Rectal smooth muscle tissue (tissue), 1 donor: Measurements from ENCODE around the gene OSBPL7.

Experiments
- H3K27ac ChIP-seq: one replicate; pipeline ENCODE4 v1.7.0; 2013; ENCODE audit warnings: low read depth, low read length, inconsistent platforms
- H3K27me3 ChIP-seq: one replicate; pipeline ENCODE4 v1.7.0; 2013; ENCODE audit warnings: low read length; ENCODE audit not compliant: control insufficient read depth, insufficient read depth
- H3K36me3 ChIP-seq: one replicate; pipeline ENCODE4 v1.7.0; 2013; ENCODE audit warnings: low read length; ENCODE audit not compliant: control insufficient read depth, insufficient read depth
- H3K4me1 ChIP-seq: one replicate; pipeline ENCODE4 v1.7.0; 2013; ENCODE audit warnings: low read length; ENCODE audit not compliant: control insufficient read depth, insufficient read depth
- H3K4me3 ChIP-seq: one replicate; pipeline ENCODE4 v1.7.0; 2013; ENCODE audit warnings: low read length
- H3K9ac ChIP-seq: one replicate; pipeline ENCODE4 v1.7.0; 2013; ENCODE audit warnings: low read length

The OSBPL7 gene

GRCh38 chr17:47806026-47806912 lies 15.3 kb downstream of the OSBPL7 start:
- Histone ChIP-seq H3K27ac (no peak overlapping the region), H3K36me3 (peaks cover 20% of the 10 kb centered on the region), H3K27me3 (no peaks in the 10 kb centered on the region), H3K4me1 (no peaks in the 10 kb centered on the region), H3K9ac (no peak overlapping the region), H3K4me3 (no peak overlapping the region)

GRCh38 chr17:47804461-47804860 lies 17.1 kb downstream of the OSBPL7 start:
- H3K27ac ChIP-seq: no peak overlapping the region
- peaks cover 18% of the 10 kb centered on the region for H3K36me3 ChIP-seq
- no peak overlapping the region for H3K9ac ChIP-seq
- no peaks in the 10 kb centered on the region for H3K4me1 ChIP-seq
- H3K4me3 ChIP-seq: no peak overlapping the region
- H3K27me3 ChIP-seq: no peaks in the 10 kb centered on the region

GRCh38 chr17:47803751-47804150 lies 17.8 kb downstream of the OSBPL7 start:
- Histone ChIP-seq H3K27ac (no peak overlapping the region), H3K9ac (no peak overlapping the region), H3K4me1 (no peaks in the 10 kb centered on the region), H3K27me3 (no peaks in the 10 kb centered on the region), H3K36me3 (peaks cover 12% of the 10 kb centered on the region), H3K4me3 (no peak overlapping the region)

- Histone ChIP-seq H3K4me3 (no peak overlapping the region), H3K27ac (no peak overlapping the region), H3K4me1 (no peaks in the 10 kb centered on the region), H3K27me3 (no peaks in the 10 kb centered on the region), H3K9ac (no peak overlapping the region), H3K36me3 (peaks cover 7% of the 10 kb centered on the region)
Measured at GRCh38 chr17:47803201-47803600, 18.4 kb downstream of the OSBPL7 start.

GRCh38 chr17:47802341-47803022 lies 19.1 kb downstream of the OSBPL7 start:
- no peak overlapping the region for H3K27ac ChIP-seq
- H3K9ac ChIP-seq: no peak overlapping the region
- no peaks in the 10 kb centered on the region for H3K27me3 ChIP-seq
- no peak overlapping the region for H3K4me3 ChIP-seq
- peaks cover 2% of the 10 kb centered on the region for H3K36me3 ChIP-seq
- no peaks in the 10 kb centered on the region for H3K4me1 ChIP-seq

GRCh38 chr17:47801906-47802305 lies 19.7 kb downstream of the OSBPL7 start:
- Histone ChIP-seq H3K4me1 (no peaks in the 10 kb centered on the region), H3K9ac (no peak overlapping the region), H3K36me3 (no peaks in the 10 kb centered on the region), H3K4me3 (no peak overlapping the region), H3K27me3 (no peaks in the 10 kb centered on the region), H3K27ac (no peak overlapping the region)

- Histone ChIP-seq H3K27me3 (no peaks in the 10 kb centered on the region), H3K36me3 (no peaks in the 10 kb centered on the region), H3K9ac (no peak overlapping the region)
Measured at GRCh38 chr17:47801176-47801765, 20.3 kb downstream of the OSBPL7 start.

GRCh38 chr17:47800686-47801085 lies 20.9 kb downstream of the OSBPL7 start:
- no peaks in the 10 kb centered on the region for H3K36me3 ChIP-seq
- H3K4me1 ChIP-seq: no peaks in the 10 kb centered on the region
- H3K9ac ChIP-seq: no peak overlapping the region
- H3K27me3 ChIP-seq: no peaks in the 10 kb centered on the region
- H3K4me3 ChIP-seq: no peak overlapping the region
- no peak overlapping the region for H3K27ac ChIP-seq

More at GRCh38 chr17:47801176-47801765, 20.3 kb downstream of the OSBPL7 start:
- Histone ChIP-seq H3K4me3 (no peak overlapping the region), H3K27ac (no peak overlapping the region), H3K4me1 (no peaks in the 10 kb centered on the region)

GRCh38 chr17:47797797-47798196 lies 23.8 kb downstream of the OSBPL7 start:
- no peaks in the 10 kb centered on the region for H3K4me1 ChIP-seq
- no peak overlapping the region for H3K9ac ChIP-seq
- no peak overlapping the region for H3K4me3 ChIP-seq
- H3K36me3 ChIP-seq: no peaks in the 10 kb centered on the region
- H3K27ac ChIP-seq: no peak overlapping the region
- H3K27me3 ChIP-seq: no peaks in the 10 kb centered on the region

GRCh38 chr17:47792979-47793378 lies 28.6 kb downstream of the OSBPL7 start:
- Histone ChIP-seq H3K27me3 (peaks cover 6% of the 10 kb centered on the region), H3K9ac (no peak overlapping the region), H3K4me1 (no peaks in the 10 kb centered on the region), H3K4me3 (no peak overlapping the region), H3K36me3 (no peaks in the 10 kb centered on the region), H3K27ac (no peak overlapping the region)

- Histone ChIP-seq H3K4me3 (no peak overlapping the region), H3K36me3 (no peaks in the 10 kb centered on the region), H3K27me3 (peaks cover 8% of the 10 kb centered on the region), H3K4me1 (no peaks in the 10 kb centered on the region), H3K27ac (no peak overlapping the region), H3K9ac (no peak overlapping the region)
Measured at GRCh38 chr17:47792457-47792856, 29.1 kb downstream of the OSBPL7 start.

GRCh38 chr17:47791025-47791424 lies 30.6 kb downstream of the OSBPL7 start:
- Histone ChIP-seq H3K4me1 (no peaks in the 10 kb centered on the region), H3K4me3 (no peak overlapping the region), H3K27ac (peak overlapping the region; percentile 9), H3K36me3 (no peaks in the 10 kb centered on the region), H3K9ac (no peak overlapping the region), H3K27me3 (peaks cover 8% of the 10 kb centered on the region)
